Measurements from ENCODE around the gene NEK4. TPM values are rescaled to one million over a fixed set of nuclear protein-coding genes. Genes with fewer than 3 reads are reported as not detected.

NEK4 gene
- total and polyA plus RNA-seq, 2 of the 13 experiments (the other 11 are each of a cell fraction or from before 2014, with no cell fraction given): 16.5 to 38.0 TPM

DNA sequence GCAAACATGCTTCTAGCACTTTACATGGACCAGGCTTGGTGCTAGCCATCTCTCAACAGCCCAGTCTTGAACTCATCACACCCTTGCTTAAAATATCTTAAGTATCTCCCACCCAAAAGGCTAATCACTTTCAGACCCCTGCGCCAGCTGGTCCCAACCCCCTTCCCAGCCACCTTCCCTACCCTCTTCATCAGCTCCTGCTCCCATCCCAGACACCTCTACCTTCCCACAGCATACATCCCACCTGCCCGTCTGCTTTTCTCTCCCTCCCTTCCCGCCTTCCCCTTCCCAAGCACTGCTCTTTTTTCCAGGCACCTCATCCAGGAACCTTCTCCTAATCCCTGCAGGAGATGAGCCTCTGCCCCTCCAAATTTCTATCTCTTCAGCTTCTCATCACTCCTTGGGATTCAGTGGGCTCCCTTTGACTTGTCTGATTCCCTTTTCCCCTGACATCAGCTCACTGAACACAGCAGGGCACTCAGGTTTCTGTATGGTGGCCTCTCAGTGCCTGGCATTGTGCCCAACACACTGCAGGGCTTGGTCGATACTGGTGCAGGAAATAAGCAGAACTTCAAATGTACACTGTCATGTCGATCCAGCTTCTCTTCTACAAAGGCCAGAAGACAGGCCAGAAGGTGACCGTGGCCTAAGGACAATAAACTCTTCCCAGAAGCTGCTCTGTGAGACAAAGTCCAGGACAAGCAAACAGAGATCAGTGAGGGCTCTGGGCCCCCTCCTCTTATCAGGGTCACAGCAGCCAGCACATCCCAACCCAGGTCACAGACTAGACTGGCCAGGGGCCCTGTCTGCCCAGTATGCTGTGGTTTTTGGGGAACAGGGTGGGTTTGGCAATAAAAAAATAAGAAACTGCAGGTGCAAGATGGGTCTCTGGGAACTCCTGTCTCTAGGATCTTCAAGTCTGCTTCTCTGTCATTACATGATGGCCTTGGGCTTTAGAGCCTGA is 4.4 kb upstream of the NEK4 start (continued):
- peak; percentile 23; the same call in 1 of the 2 replicates for TF ChIP-seq KDM4B (CRISPR knock-in tag; IDR thresholded peaks at IDR 0.05)
- no peak for TF ChIP-seq ZSCAN22 (CRISPR knock-in tag; IDR thresholded peaks at IDR 0.05)
- peak; percentile 91 for TF ChIP-seq HDAC2 (CRISPR knock-in tag; IDR thresholded peaks at IDR 0.05)
- TF ChIP-seq, protein P1, sequence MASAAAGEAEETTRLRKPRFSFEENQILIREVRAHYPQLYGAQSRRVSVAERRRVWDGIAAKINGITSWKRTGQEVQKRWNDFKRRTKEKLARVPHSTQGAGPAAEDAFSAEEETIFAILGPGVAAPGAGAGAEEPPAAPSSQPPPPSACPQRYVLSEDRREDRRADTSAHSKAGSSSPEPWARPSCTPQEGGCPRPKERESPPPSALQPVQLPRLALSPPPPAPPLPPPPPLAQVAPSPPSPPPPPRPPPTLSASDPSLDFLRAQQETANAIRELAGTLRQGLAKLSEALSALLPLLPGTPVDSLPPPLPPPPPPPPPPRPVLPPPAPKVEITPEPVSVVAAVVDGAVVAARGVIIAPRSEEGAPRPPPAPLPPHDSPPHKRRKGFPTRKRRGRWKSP (CRISPR knock-in tag; IDR thresholded peaks at IDR 0.05): peak; percentile 87
- TF ChIP-seq ZNF367 (CRISPR knock-in tag; IDR thresholded peaks at IDR 0.05; ENCODE audit: borderline replicate concordance): no peak
- TF ChIP-seq, protein P2, sequence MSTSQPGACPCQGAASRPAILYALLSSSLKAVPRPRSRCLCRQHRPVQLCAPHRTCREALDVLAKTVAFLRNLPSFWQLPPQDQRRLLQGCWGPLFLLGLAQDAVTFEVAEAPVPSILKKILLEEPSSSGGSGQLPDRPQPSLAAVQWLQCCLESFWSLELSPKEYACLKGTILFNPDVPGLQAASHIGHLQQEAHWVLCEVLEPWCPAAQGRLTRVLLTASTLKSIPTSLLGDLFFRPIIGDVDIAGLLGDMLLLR (CRISPR knock-in tag; IDR thresholded peaks at IDR 0.05): no peak
- TF ChIP-seq, protein P3, sequence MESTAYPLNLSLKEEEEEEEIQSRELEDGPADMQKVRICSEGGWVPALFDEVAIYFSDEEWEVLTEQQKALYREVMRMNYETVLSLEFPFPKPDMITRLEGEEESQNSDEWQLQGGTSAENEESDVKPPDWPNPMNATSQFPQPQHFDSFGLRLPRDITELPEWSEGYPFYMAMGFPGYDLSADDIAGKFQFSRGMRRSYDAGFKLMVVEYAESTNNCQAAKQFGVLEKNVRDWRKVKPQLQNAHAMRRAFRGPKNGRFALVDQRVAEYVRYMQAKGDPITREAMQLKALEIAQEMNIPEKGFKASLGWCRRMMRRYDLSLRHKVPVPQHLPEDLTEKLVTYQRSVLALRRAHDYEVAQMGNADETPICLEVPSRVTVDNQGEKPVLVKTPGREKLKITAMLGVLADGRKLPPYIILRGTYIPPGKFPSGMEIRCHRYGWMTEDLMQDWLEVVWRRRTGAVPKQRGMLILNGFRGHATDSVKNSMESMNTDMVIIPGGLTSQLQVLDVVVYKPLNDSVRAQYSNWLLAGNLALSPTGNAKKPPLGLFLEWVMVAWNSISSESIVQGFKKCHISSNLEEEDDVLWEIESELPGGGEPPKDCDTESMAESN (CRISPR knock-in tag; conservative IDR thresholded peaks at IDR 0.05): peak; percentile 74
- TF ChIP-seq POLR2G (IDR thresholded peaks at IDR 0.05; ENCODE audit: low read depth, low read length): peak; percentile 57; the same call in 1 of the 2 replicates
- TF ChIP-seq ZNF709 (CRISPR knock-in tag; IDR thresholded peaks at IDR 0.05): no peak; the same call in 1 of the 2 replicates
- TF ChIP-seq, protein P4, sequence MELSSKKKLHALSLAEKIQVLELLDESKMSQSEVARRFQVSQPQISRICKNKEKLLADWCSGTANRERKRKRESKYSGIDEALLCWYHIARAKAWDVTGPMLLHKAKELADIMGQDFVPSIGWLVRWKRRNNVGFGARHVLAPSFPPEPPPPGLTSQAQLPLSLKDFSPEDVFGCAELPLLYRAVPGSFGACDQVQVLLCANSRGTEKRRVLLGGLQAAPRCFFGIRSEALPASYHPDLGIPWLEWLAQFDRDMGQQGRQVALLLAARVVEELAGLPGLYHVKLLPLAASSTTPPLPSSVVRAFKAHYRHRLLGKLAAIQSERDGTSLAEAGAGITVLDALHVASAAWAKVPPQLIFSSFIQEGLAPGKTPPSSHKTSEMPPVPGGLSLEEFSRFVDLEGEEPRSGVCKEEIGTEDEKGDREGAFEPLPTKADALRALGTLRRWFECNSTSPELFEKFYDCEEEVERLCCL (CRISPR knock-in tag; IDR thresholded peaks at IDR 0.05; ENCODE audit: borderline replicate concordance): no peak
- TF ChIP-seq SP1 (IDR thresholded peaks at IDR 0.05): no peak
- no peak for TF ChIP-seq SP1 (CRISPR knock-in tag; IDR thresholded peaks at IDR 0.05)
- TF ChIP-seq, protein P5, sequence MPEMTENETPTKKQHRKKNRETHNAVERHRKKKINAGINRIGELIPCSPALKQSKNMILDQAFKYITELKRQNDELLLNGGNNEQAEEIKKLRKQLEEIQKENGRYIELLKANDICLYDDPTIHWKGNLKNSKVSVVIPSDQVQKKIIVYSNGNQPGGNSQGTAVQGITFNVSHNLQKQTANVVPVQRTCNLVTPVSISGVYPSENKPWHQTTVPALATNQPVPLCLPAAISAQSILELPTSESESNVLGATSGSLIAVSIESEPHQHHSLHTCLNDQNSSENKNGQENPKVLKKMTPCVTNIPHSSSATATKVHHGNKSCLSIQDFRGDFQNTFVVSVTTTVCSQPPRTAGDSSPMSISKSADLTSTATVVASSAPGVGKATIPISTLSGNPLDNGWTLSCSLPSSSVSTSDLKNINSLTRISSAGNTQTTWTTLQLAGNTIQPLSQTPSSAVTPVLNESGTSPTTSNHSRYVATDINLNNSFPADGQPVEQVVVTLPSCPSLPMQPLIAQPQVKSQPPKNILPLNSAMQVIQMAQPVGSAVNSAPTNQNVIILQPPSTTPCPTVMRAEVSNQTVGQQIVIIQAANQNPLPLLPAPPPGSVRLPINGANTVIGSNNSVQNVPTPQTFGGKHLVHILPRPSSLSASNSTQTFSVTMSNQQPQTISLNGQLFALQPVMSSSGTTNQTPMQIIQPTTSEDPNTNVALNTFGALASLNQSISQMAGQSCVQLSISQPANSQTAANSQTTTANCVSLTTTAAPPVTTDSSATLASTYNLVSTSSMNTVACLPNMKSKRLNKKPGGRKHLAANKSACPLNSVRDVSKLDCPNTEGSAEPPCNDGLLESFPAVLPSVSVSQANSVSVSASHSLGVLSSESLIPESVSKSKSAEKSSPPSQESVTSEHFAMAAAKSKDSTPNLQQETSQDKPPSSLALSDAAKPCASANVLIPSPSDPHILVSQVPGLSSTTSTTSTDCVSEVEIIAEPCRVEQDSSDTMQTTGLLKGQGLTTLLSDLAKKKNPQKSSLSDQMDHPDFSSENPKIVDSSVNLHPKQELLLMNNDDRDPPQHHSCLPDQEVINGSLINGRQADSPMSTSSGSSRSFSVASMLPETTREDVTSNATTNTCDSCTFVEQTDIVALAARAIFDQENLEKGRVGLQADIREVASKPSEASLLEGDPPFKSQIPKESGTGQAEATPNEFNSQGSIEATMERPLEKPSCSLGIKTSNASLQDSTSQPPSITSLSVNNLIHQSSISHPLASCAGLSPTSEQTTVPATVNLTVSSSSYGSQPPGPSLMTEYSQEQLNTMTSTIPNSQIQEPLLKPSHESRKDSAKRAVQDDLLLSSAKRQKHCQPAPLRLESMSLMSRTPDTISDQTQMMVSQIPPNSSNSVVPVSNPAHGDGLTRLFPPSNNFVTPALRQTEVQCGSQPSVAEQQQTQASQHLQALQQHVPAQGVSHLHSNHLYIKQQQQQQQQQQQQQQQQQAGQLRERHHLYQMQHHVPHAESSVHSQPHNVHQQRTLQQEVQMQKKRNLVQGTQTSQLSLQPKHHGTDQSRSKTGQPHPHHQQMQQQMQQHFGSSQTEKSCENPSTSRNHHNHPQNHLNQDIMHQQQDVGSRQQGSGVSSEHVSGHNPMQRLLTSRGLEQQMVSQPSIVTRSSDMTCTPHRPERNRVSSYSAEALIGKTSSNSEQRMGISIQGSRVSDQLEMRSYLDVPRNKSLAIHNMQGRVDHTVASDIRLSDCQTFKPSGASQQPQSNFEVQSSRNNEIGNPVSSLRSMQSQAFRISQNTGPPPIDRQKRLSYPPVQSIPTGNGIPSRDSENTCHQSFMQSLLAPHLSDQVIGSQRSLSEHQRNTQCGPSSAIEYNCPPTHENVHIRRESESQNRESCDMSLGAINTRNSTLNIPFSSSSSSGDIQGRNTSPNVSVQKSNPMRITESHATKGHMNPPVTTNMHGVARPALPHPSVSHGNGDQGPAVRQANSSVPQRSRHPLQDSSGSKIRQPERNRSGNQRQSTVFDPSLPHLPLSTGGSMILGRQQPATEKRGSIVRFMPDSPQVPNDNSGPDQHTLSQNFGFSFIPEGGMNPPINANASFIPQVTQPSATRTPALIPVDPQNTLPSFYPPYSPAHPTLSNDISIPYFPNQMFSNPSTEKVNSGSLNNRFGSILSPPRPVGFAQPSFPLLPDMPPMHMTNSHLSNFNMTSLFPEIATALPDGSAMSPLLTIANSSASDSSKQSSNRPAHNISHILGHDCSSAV (CRISPR knock-in tag; IDR thresholded peaks at IDR 0.05; ENCODE audit: borderline replicate concordance): no peak
- TF ChIP-seq JUNB (CRISPR knock-in tag; IDR thresholded peaks at IDR 0.05; ENCODE audit: borderline replicate concordance): no peak
- peak; percentile 53; the same call in 1 of the 2 replicates for TF ChIP-seq ZNF644 (CRISPR knock-in tag; IDR thresholded peaks at IDR 0.05; ENCODE audit: low read depth)

All from HepG2 (cell line).